ENCODE measurements around the gene LSAMP. TPM values are rescaled to one million over a fixed set of nuclear protein-coding genes. Genes with fewer than 3 reads are reported as not detected.

Gene LSAMP
- polyA plus RNA-seq, 3 donors: not detected

DNA sequence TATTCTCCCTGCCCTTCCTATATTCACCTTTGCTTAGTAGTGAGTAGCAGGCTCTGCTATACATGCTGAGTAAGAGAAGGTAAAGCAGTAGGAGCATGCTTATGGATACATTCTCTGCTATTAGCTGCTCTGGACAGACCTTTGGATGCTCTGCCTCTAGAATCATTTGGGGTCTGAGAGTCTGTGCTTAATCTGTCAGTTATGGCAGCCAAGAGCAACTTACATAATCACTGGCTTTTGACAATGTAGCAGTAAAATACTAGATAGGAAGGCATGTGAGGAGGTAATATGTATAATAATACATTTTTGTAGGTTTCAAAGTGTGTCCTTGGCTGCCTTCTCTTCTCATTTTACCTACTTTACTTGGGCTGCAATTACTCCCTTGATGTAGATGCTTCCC is 544.3 kb downstream of the LSAMP start:
- intact Hi-C loops (cut with micrococcal nuclease): no loop called here

GRCh38 chr3:115899535-115899934 is 545.8 kb downstream of the LSAMP start:
- H3K36me3 Mint-ChIP-seq: no peaks in the 10 kb centered on the region
- Histone ChIP-seq H3K36me3 (replicated peaks in 1 of 2; ENCODE audit: control insufficient read depth in 1 of 2, insufficient read depth in 2 of 2, low read length in 2 of 2) (no peaks in the 10 kb centered on the region), H4K20me1 (ENCODE audit: insufficient read depth, low read length) (no peaks in the 10 kb centered on the region), H3K4me3 (replicated peaks in 1 of 3; ENCODE audit: low read depth in 2 of 3, low read length in 3 of 3) (no peak overlapping the region), H3K27ac (ENCODE audit: low read depth in 1 of 2, low read length in 2 of 2) (no peak overlapping the region), H3K4me1 (ENCODE audit: control insufficient read depth in 1 of 2, insufficient read depth in 2 of 2, low read length in 2 of 2) (no peaks in the 10 kb centered on the region), H3K9ac (ENCODE audit: insufficient read depth, low read length, poor library complexity, severe bottlenecking) (no peak overlapping the region), H3K4me2 (replicated peaks; ENCODE audit: extremely low read depth, low read length, poor library complexity, severe bottlenecking) (no peak overlapping the region), H3K9me3 (replicated peaks in 1 of 2; ENCODE audit: control insufficient read depth in 1 of 2, insufficient read depth in 1 of 2, low read length in 2 of 2) (peaks cover 0 to 4% of the 10 kb centered on the region in 2 donors), H2AFZ (ENCODE audit: insufficient read depth, low read depth, low read length, poor library complexity, severe bottlenecking) (no peak overlapping the region), H3K27me3 (ENCODE audit: control insufficient read depth in 2 of 2, insufficient read depth in 2 of 2, low read length in 2 of 2) (no peaks in the 10 kb centered on the region), H3K79me2 (ENCODE audit: insufficient read depth, low read length) (no peaks in the 10 kb centered on the region)
- no peaks in the 10 kb centered on the region for H3K27me3 Mint-ChIP-seq (ENCODE audit: low read depth in 3 of 3)
- no peak for DNase-seq
- H3K27ac Mint-ChIP-seq: no peak overlapping the region
- H3K9me3 Mint-ChIP-seq: no peaks in the 10 kb centered on the region
- H3K4me1 Mint-ChIP-seq: no peaks in the 10 kb centered on the region
- WGBS (ENCODE audit: insufficient coverage): no CpG with 5 or more reads among the region's 3 CpGs
- no peak for TF ChIP-seq CTCF (IDR thresholded peaks at IDR 0.05)
- intact Hi-C loops (cut with micrococcal nuclease): no loop called here
- H3K4me3 Mint-ChIP-seq: no peak overlapping the region

More for the DNA sequence above, 544.3 kb downstream of the LSAMP start:
- H3K79me2 ChIP-seq (ENCODE audit: insufficient read depth, low read length): no peaks in the 10 kb centered on the region
- no peaks in the 10 kb centered on the region for H3K36me3 ChIP-seq (replicated peaks in 1 of 2; ENCODE audit: control insufficient read depth in 1 of 2, insufficient read depth in 2 of 2, low read length in 2 of 2)
- H3K4me2 ChIP-seq (replicated peaks; ENCODE audit: extremely low read depth, low read length, poor library complexity, severe bottlenecking): no peak overlapping the region
- no peak overlapping the region for H2AFZ ChIP-seq (ENCODE audit: insufficient read depth, low read depth, low read length, poor library complexity, severe bottlenecking)
- no peak for TF ChIP-seq CTCF (IDR thresholded peaks at IDR 0.05)
- no peaks in the 10 kb centered on the region for H3K27me3 ChIP-seq (ENCODE audit: control insufficient read depth in 2 of 2, insufficient read depth in 2 of 2, low read length in 2 of 2)
- no peaks in the 10 kb centered on the region for H4K20me1 ChIP-seq (ENCODE audit: insufficient read depth, low read length)
- H3K9ac ChIP-seq (ENCODE audit: insufficient read depth, low read length, poor library complexity, severe bottlenecking): no peak overlapping the region
- Mint-ChIP-seq H3K36me3 (no peaks in the 10 kb centered on the region), H3K4me1 (no peaks in the 10 kb centered on the region), H3K4me3 (no peak overlapping the region), H3K9me3 (no peaks in the 10 kb centered on the region), H3K27ac (no peak overlapping the region), H3K27me3 (ENCODE audit: low read depth in 3 of 3) (no peaks in the 10 kb centered on the region)
- H3K27ac ChIP-seq (ENCODE audit: low read depth in 1 of 2, low read length in 2 of 2): no peak overlapping the region
- H3K4me1 ChIP-seq (ENCODE audit: control insufficient read depth in 1 of 2, insufficient read depth in 2 of 2, low read length in 2 of 2): no peaks in the 10 kb centered on the region
- no peak for DNase-seq
- peaks cover 0 to 4% of the 10 kb centered on the region in 2 donors for H3K9me3 ChIP-seq (replicated peaks in 1 of 2; ENCODE audit: control insufficient read depth in 1 of 2, insufficient read depth in 1 of 2, low read length in 2 of 2)
- no peak overlapping the region for H3K4me3 ChIP-seq (replicated peaks in 1 of 3; ENCODE audit: low read depth in 2 of 3, low read length in 3 of 3)
